H54 (cell line): ENCODE results near the gene H1-8.

Experiments
- DNase-seq: peaks from one replicate; pipeline ENCODE4 v3.0.0; 2011; ENCODE audit warnings: low spot score, mixed read lengths; ENCODE audit not compliant: insufficient read length
- FAIRE-seq: peaks from 3 replicates; lab custom pipeline; 2011; peaks lifted over from hg19 to GRCh38; lab: Jason Lieb, UNC
- POLR2A ChIP-seq: IDR thresholded peaks from 2 replicates; pipeline ENCODE4 v1.6.1; 2011; ENCODE audit warnings: low read depth, mild to moderate bottlenecking, low read length

H1-8 gene

DNA sequence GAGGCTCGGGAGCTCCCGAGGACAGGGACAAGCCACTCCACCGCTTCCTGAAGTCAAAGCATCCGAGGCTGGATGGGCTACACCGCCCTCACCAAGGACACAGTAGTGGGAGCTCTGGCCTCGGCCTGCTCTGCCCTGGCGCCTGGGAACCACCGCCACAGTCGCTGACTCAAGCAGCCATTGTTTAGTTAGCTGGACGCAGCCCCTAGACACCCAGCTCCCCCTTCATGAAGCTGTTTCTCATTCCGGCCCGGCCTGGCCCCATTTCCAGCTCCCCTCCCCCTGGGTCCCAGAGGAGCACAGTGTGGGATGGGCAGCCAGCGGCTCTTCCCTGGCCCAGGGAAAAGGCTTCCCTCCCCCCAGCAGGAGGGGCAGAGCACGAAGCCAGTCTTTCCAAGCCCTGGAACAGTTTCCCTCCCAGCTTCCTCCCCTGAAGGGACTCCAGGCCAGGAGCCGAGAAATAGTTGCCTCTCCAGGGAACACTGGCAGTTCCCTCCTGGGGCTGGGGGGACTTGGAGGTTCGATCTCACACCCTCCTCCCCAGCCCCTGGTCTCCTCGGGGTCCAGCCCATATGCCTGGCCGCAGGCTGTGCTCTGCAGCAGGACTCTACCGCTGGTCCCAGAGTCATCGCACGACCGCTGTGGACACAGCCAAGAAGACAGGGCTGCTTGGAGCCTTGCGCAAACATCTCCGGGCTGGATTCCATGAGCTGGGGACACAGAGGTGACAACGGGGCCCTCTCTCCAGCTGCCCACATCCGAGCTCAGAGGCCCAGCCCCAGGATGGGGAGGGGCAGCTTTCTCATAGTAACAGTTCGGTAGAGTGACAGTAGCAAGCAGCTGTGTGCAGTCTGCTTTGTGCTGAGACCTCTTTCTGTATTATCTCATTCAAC, 53.5 kb downstream of the H1-8 start:
- peak; percentile 67 for DNase-seq
- TF ChIP-seq POLR2A: peak; percentile 25; the same call in 1 of the 2 replicates
- no peak for FAIRE-seq

DNA sequence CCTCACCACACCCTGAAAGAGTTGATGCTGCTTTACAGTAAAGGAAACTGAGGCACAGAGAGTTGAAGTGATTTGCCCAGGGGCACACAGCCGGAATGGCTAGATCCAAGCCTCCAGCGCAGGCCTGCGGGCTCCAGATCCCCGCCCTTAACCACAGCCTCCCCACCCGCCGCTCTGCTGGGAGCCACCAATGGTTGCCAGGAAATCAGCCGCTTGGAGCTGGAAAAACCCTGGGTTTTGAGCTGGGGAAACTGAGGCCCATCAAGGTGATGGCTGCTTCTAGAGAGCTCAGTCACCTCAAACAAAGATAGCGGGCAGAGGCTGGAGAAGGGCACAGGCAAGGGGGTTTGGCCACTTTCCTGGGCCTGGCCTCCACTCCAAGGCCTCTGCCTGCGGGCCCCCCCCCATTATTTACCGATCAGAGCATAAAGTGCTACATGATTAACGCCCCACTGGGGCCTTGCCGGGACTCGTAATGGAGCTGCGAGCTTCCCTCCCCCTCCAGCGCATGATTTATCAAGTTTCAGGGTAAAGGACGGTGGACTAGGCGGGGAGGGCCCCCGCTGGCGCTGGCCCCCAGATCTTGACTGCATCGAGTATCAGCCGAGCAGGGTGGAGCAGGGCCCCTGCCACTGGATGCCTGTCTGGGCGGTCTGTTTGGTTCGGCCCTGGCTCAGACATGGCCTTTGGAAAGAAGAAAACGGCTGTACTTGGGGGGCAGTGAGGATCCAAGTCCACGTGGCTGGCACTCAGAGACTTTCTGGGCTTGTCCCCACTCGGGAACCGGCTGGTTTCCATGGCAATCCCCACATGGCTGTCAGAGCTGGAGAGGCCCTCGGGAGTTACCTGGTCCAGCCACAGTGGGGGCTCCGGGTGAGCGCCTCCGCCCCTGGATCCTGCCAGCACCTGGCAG, 54.4 kb downstream of the H1-8 start:
- peak; percentile 80 for DNase-seq

DNA sequence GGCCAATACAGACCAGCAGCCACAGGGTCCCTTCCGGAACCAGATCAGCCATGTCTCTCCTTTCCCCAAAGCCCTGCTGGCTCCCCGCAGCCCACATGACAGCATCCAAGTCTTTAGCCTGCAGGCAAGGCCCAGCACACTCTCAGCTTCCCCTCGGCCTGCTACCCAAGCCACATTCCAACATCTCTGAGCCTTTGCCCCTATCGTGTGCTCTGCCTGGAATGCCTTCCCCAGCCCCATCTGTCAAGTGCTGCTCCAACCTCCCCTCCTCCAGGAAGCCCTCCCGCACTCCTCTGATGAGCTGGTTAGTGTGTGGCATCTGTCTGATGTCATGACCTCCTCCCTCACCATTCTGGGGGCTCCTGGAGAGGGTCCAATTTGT, 55.0 kb downstream of the H1-8 start:
- no peak for TF ChIP-seq POLR2A
- DNase-seq (peak; percentile 60), FAIRE-seq (no peak)

More for the DNA sequence above, 54.4 kb downstream of the H1-8 start:
- no peak for FAIRE-seq
- TF ChIP-seq POLR2A: no peak

DNA sequence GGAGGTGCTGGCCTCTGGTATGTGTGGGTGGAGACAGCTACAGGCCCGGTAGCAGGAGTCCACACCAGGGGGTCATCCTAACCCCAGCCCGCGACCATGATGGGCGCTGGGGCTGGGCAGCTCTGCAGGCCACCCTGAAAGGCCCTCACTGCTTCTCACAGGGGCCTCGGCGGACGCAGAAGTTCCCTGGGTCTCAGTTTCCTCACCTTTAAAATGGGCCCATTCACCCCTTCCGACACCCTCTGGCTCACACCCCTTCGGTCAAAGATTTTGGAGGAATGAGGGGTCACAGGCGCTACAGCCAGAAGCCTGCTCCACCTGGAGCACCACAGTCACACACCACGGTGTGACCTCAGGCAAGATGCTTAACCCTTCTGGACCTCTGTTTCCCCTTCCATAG, 55.5 kb downstream of the H1-8 start:
- no peak for TF ChIP-seq POLR2A
- no peak for FAIRE-seq
- DNase-seq: no peak

DNA sequence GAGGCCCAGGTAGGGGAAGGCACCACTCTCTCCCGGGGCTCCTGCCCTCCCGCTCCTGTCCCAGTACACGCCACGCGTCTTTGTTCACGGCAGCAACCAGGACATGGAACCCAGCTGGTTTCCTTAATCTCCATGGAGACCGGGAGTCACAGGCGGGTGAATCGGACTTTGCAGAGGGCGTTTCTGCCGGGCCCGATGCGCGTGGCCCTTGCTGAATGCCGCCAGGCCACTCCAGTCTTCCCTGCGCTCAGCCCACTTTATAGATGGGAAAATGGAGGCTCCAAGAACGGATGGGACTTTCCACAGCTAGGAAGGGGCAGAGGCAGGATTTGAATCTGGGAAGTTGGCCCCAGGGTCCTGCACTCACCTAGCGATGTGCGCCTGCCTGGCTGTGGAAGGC, 56.1 kb downstream of the H1-8 start:
- DNase-seq: no peak
- TF ChIP-seq POLR2A: no peak
- FAIRE-seq: no peak

DNA sequence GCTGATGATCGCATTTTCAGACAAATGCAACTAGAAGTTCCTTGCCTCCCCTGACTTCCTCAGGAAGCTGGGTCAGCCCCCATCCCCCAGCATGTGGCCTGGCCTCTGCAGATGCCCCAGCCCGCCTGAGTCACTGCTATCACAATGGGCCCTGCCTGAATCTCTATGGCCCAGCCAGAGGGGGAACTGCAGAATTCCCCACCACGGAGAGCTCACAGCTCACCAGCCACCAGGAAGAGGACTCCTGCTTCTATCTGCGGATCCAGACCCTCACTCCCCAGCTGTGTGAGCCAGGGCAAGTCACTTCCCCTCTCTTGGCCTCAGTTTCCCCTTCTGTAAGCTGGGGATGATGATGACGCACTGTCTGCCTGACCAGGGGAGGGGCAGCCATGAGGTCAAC, 56.6 kb downstream of the H1-8 start:
- TF ChIP-seq POLR2A: no peak
- FAIRE-seq (no peak), DNase-seq (peak; percentile 98)

DNA sequence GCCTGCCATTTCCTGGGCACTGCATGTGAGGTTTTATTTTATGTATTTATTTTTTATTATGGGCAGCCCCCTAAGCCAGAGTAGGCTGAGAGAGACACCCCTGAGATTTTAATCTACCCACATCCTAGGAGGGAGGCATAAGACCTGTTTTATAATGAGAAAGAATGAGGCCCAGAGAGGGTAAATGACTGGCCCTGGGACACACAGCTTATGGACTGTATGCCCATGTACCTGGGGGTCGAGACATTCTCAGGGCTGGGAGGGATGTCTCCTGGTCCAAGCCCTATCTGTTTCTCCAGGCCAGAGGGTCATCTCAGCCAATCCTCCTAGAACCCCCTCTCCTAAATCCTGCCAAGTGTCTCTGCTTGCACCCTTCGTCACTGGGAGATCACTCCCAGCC, 57.4 kb downstream of the H1-8 start:
- DNase-seq (no peak), FAIRE-seq (no peak)
- TF ChIP-seq POLR2A: no peak
